ENCODE measurements around the gene SHC3.

The SHC3 gene

GRCh38 chr9:89154651-89155336 lies 23.8 kb downstream of the SHC3 start:
- peak; percentile 96 for FAIRE-seq
- peak; percentile 65 for DNase-seq (ENCODE audit: insufficient read length, low spot score)

GRCh38 chr9:89154218-89154617 lies 24.4 kb downstream of the SHC3 start:
- FAIRE-seq (no peak), DNase-seq (ENCODE audit: insufficient read length, low spot score) (no peak)
- no peak for TF ChIP-seq POLR2A (IDR thresholded peaks at IDR 0.05; ENCODE audit: low read depth, low read length)

More at GRCh38 chr9:89154651-89155336, 23.8 kb downstream of the SHC3 start:
- no peak for TF ChIP-seq POLR2A (IDR thresholded peaks at IDR 0.05; ENCODE audit: low read depth, low read length)

GRCh38 chr9:89153232-89154017 lies 25.2 kb downstream of the SHC3 start:
- peak; percentile 90 for DNase-seq (ENCODE audit: insufficient read length, low spot score)
- FAIRE-seq = peak; percentile 98
- no peak for TF ChIP-seq POLR2A (IDR thresholded peaks at IDR 0.05; ENCODE audit: low read depth, low read length)

GRCh38 chr9:89149726-89150125 lies 28.9 kb downstream of the SHC3 start:
- TF ChIP-seq POLR2A (IDR thresholded peaks at IDR 0.05; ENCODE audit: low read depth, low read length) = no peak
- peak; percentile 63 for DNase-seq (ENCODE audit: insufficient read length, low spot score)
- FAIRE-seq = peak; percentile 95

GRCh38 chr9:89145097-89145496 lies 33.5 kb downstream of the SHC3 start:
- FAIRE-seq = no peak
- no peak for TF ChIP-seq POLR2A (IDR thresholded peaks at IDR 0.05; ENCODE audit: low read depth, low read length)
- no peak for DNase-seq (ENCODE audit: insufficient read length, low spot score)

- DNase-seq (ENCODE audit: insufficient read length, low spot score) = no peak
- FAIRE-seq = no peak
- no peak for TF ChIP-seq POLR2A (IDR thresholded peaks at IDR 0.05; ENCODE audit: low read depth, low read length)
Measured at GRCh38 chr9:89144238-89144637, 34.4 kb downstream of the SHC3 start.

GRCh38 chr9:89143266-89143665 lies 35.4 kb downstream of the SHC3 start:
- no peak for TF ChIP-seq POLR2A (IDR thresholded peaks at IDR 0.05; ENCODE audit: low read depth, low read length)
- DNase-seq (ENCODE audit: insufficient read length, low spot score) (no peak), FAIRE-seq (no peak)

GRCh38 chr9:89139455-89139854 lies 39.2 kb downstream of the SHC3 start:
- no peak for FAIRE-seq
- no peak for DNase-seq (ENCODE audit: insufficient read length, low spot score)
- no peak for TF ChIP-seq POLR2A (IDR thresholded peaks at IDR 0.05; ENCODE audit: low read depth, low read length)

GRCh38 chr9:89138463-89139390 lies 39.9 kb downstream of the SHC3 start:
- DNase-seq (ENCODE audit: insufficient read length, low spot score) (no peak), FAIRE-seq (peak; percentile 83)
- no peak for TF ChIP-seq POLR2A (IDR thresholded peaks at IDR 0.05; ENCODE audit: low read depth, low read length)

GRCh38 chr9:89137542-89138462 lies 40.8 kb downstream of the SHC3 start:
- FAIRE-seq (peak; percentile 99), DNase-seq (ENCODE audit: insufficient read length, low spot score) (peak; percentile 62)
- no peak for TF ChIP-seq POLR2A (IDR thresholded peaks at IDR 0.05; ENCODE audit: low read depth, low read length)

- no peak for FAIRE-seq
- TF ChIP-seq POLR2A (IDR thresholded peaks at IDR 0.05; ENCODE audit: low read depth, low read length) = no peak
- DNase-seq (ENCODE audit: insufficient read length, low spot score) = no peak
Measured at GRCh38 chr9:89135591-89136166, 42.9 kb downstream of the SHC3 start.

- no peak for FAIRE-seq
- TF ChIP-seq POLR2A (IDR thresholded peaks at IDR 0.05; ENCODE audit: low read depth, low read length) = no peak
Measured at GRCh38 chr9:89134709-89135108, 43.9 kb downstream of the SHC3 start.

GRCh38 chr9:89122949-89123348 lies 55.7 kb downstream of the SHC3 start:
- no peak for FAIRE-seq
- DNase-seq (ENCODE audit: insufficient read length, low spot score) = no peak
- no peak for TF ChIP-seq POLR2A (IDR thresholded peaks at IDR 0.05; ENCODE audit: low read depth, low read length)

More at GRCh38 chr9:89134709-89135108, 43.9 kb downstream of the SHC3 start:
- DNase-seq (ENCODE audit: insufficient read length, low spot score) = no peak
